H9 (cell line): ENCODE results near the gene PNKD. TPM values are rescaled to one million over a fixed set of nuclear protein-coding genes. Genes with fewer than 3 reads are reported as not detected.

Source experiments
- DNase-seq: peaks from one replicate; pipeline ENCODE4 v3.0.0-alpha.2; 2017
- H2AFZ ChIP-seq: one replicate; pipeline ENCODE4 v1.6.1; 2013; ENCODE audit warnings: mild to moderate bottlenecking, low read length, control low read depth, moderate library complexity
- H2AK5ac ChIP-seq: 2 replicates; pipeline ENCODE4 v1.6.1; 2013; ENCODE audit warnings: low read length, control low read depth, mixed read lengths; ENCODE audit not compliant: insufficient read length
- H2BK120ac ChIP-seq: one replicate; pipeline ENCODE4 v1.6.1; 2013; ENCODE audit warnings: low read depth, mild to moderate bottlenecking, low read length, control low read depth, inconsistent platforms; ENCODE audit not compliant: poor library complexity, severe bottlenecking
- H2BK12ac ChIP-seq: 2 replicates; pipeline ENCODE4 v1.6.1; 2013; ENCODE audit warnings: low read length, control low read depth, mixed read lengths, low read depth; ENCODE audit not compliant: insufficient read length
- H2BK15ac ChIP-seq: 2 replicates; pipeline ENCODE4 v1.6.1; 2013; ENCODE audit warnings: low read depth, low read length, control low read depth
- H2BK20ac ChIP-seq: one replicate; pipeline ENCODE4 v1.6.1; 2013; ENCODE audit warnings: low read depth, mild to moderate bottlenecking, low read length, control low read depth, inconsistent platforms; ENCODE audit not compliant: poor library complexity, severe bottlenecking
- H2BK5ac ChIP-seq: 2 replicates; pipeline ENCODE4 v1.6.1; 2013; ENCODE audit warnings: low read length, control low read depth, mixed read lengths; ENCODE audit not compliant: insufficient read length
- H3K14ac ChIP-seq: 2 replicates; pipeline ENCODE4 v1.6.1; 2013; ENCODE audit warnings: low read length, control low read depth; ENCODE audit not compliant: insufficient read depth
- H3K18ac ChIP-seq: 2 replicates; pipeline ENCODE4 v1.6.1; 2013; ENCODE audit warnings: low read depth, mild to moderate bottlenecking, mixed read lengths, low read length, control low read depth; ENCODE audit not compliant: insufficient read length
- H3K23ac ChIP-seq: 2 replicates; pipeline ENCODE4 v1.6.1; 2013; ENCODE audit warnings: low read length, control low read depth, mixed read lengths, low read depth; ENCODE audit not compliant: insufficient read length
- H3K23me2 ChIP-seq: 2 replicates; pipeline ENCODE4 v1.6.1; 2013; ENCODE audit warnings: low read depth, mild to moderate bottlenecking, mixed read lengths, low read length, control low read depth; ENCODE audit not compliant: insufficient read length, poor library complexity, severe bottlenecking
- H3K27ac ChIP-seq: 2 replicates; pipeline ENCODE4 v1.5.1; 2013; ENCODE audit warnings: low read length, control low read depth, mixed read lengths, low read depth; ENCODE audit not compliant: insufficient read length
- H3K27me3 ChIP-seq: 2 replicates; pipeline ENCODE4 v1.6.1; 2013; ENCODE audit warnings: low read length, control low read depth, inconsistent platforms; ENCODE audit not compliant: insufficient read depth
- H3K4ac ChIP-seq: 2 replicates; pipeline ENCODE4 v1.6.1; 2013; ENCODE audit warnings: low read depth, mild to moderate bottlenecking, control low read depth, inconsistent platforms, low read length, moderate library complexity
- H3K4me1 ChIP-seq: 2 replicates; pipeline ENCODE4 v1.6.1; 2013; ENCODE audit warnings: low read length, control low read depth, inconsistent platforms; ENCODE audit not compliant: insufficient read depth
- H3K4me2 ChIP-seq: 2 replicates; pipeline ENCODE4 v1.6.1; 2013; ENCODE audit warnings: low read length, control low read depth, mixed read lengths; ENCODE audit not compliant: insufficient read length, insufficient read depth
- H3K56ac ChIP-seq: 2 replicates; pipeline ENCODE4 v1.6.1; 2013; ENCODE audit warnings: low read depth, mild to moderate bottlenecking, mixed read lengths, low read length, control low read depth; ENCODE audit not compliant: insufficient read length
- H3K79me1 ChIP-seq: 2 replicates; pipeline ENCODE4 v1.6.1; 2013; ENCODE audit warnings: low read depth, mild to moderate bottlenecking, moderate library complexity, low read length, control low read depth, inconsistent platforms; ENCODE audit not compliant: insufficient read depth, poor library complexity, severe bottlenecking
- H3K79me2 ChIP-seq: 2 replicates; pipeline ENCODE4 v1.6.1; 2013; ENCODE audit warnings: low read length, control low read depth, inconsistent platforms; ENCODE audit not compliant: insufficient read depth
- H3K9ac ChIP-seq: 2 replicates; pipeline ENCODE4 v1.6.1; 2013; ENCODE audit warnings: low read length, control low read depth, mixed read lengths; ENCODE audit not compliant: insufficient read length; ENCODE audit errors: extremely low read depth
- H3K9me3 ChIP-seq: one replicate; pipeline ENCODE4 v1.6.1; 2013; ENCODE audit warnings: low read depth, low read length, inconsistent platforms; ENCODE audit not compliant: control insufficient read depth
- H3T11ph ChIP-seq: one replicate; pipeline ENCODE4 v1.6.1; 2013; ENCODE audit warnings: mild to moderate bottlenecking, low read length, control low read depth, inconsistent platforms
- H4K20me1 ChIP-seq: one replicate; pipeline ENCODE4 v1.6.1; 2013; ENCODE audit not compliant: control insufficient read depth, insufficient read length, insufficient read depth
- H4K5ac ChIP-seq: 2 replicates; pipeline ENCODE4 v1.6.1; 2013; ENCODE audit warnings: low read depth, mild to moderate bottlenecking, mixed read lengths, low read length, control low read depth; ENCODE audit not compliant: insufficient read length
- H4K8ac ChIP-seq: replicated peaks from 2 replicates; pipeline ENCODE4 v1.6.1; 2013; ENCODE audit warnings: low read length, control low read depth, mixed read lengths, low read depth; ENCODE audit not compliant: insufficient read length
- H4K91ac ChIP-seq: 2 replicates; pipeline ENCODE4 v1.6.1; 2013; ENCODE audit warnings: low read depth, mild to moderate bottlenecking, moderate library complexity, mixed read lengths, low read length, control low read depth; ENCODE audit not compliant: insufficient read length
- H3K27ac Mint-ChIP-seq, 3 experiments: 2 replicates in 2 of 3; 3 replicates in 1 of 3; pipeline ENCODE4 v1.8.0; 2020 to 2021; ENCODE audit warnings: mixed read lengths in 3 of 3, mild to moderate bottlenecking in 1 of 3, moderate library complexity in 1 of 3
- H3K27me3 Mint-ChIP-seq: 2 replicates; pipeline ENCODE4 v1.8.0; 2021; ENCODE audit warnings: low read depth, mild to moderate bottlenecking, moderate library complexity, mixed read lengths
- H3K36me3 Mint-ChIP-seq, 3 experiments: 2 replicates in 2 of 3; 3 replicates in 1 of 3; pipeline ENCODE4 v1.8.0; 2020 to 2021; ENCODE audit warnings: low read depth in 3 of 3, mixed read lengths in 3 of 3; ENCODE audit not compliant: insufficient read depth in 1 of 3
- H3K4me1 Mint-ChIP-seq, 2 experiments: 2 replicates each; pipeline ENCODE4 v1.8.0; 2020; ENCODE audit warnings: mixed read lengths in 2 of 2
- H3K4me3 Mint-ChIP-seq, 2 experiments: 2 replicates in 1 of 2; 3 replicates in 1 of 2; pipeline ENCODE4 v1.8.0; 2020 to 2021; ENCODE audit warnings: mild to moderate bottlenecking in 2 of 2, mixed read lengths in 2 of 2, moderate library complexity in 1 of 2
- H3K9me3 Mint-ChIP-seq, 2 experiments: 2 replicates in 1 of 2; 3 replicates in 1 of 2; pipeline ENCODE4 v1.8.0; 2020; ENCODE audit warnings: mild to moderate bottlenecking in 2 of 2, mixed read lengths in 2 of 2, moderate library complexity in 1 of 2
- CTCF ChIP-seq: fragments of 200-600 bp; sonication (generic); conservative IDR thresholded peaks from 3 replicates; pipeline ENCODE4 v1.8.0; 2021; ENCODE audit warnings: antibody characterized with exemption, mild to moderate bottlenecking
- WGBS: extraction: QIAGEN DNeasy Blood & Tissue Kit; methylation state at CpG from one replicate; pipeline ENCODE4 v1.1.7; 2013; ENCODE audit warnings: missing lambda C conversion rate, low lambda C conversion rate, mixed read lengths; ENCODE audit not compliant: insufficient read length; ENCODE audit errors: extremely low coverage; 5-methylcytosine and 5-hydroxymethylcytosine counted together
- total RNA-seq: library from RNA; stranded (reverse); gene quantifications from 2 replicates; pipeline ENCODE4 v1.2.1, GENCODE V29; 2021

PNKD gene
- total RNA-seq, 1 experiment from 2014 or later = 31.6 TPM

- Histone ChIP-seq H2AK5ac (no peak overlapping the region), H2AFZ (no peak overlapping the region), H3K14ac (no peak overlapping the region; the same call in 1 of the 2 replicates), H3K27ac (no peak overlapping the region), H2BK5ac (no peak overlapping the region), H4K8ac (no peak overlapping the region), H3K9ac (no peak overlapping the region), H3K4ac (no peak overlapping the region), H3K79me1 (no peaks in the 10 kb centered on the region), H3K56ac (no peak overlapping the region), H4K5ac (no peak overlapping the region), H3K23me2 (no peaks in the 10 kb centered on the region), H3K79me2 (no peaks in the 10 kb centered on the region), H2BK20ac (no peak overlapping the region), H3K9me3 (no peaks in the 10 kb centered on the region), H3K23ac (no peak overlapping the region), H3K27me3 (no peaks in the 10 kb centered on the region), H3K4me1 (peaks cover 4% of the 10 kb centered on the region; the same call in 1 of the 2 replicates), H3K4me2 (no peak overlapping the region), H4K20me1 (no peaks in the 10 kb centered on the region), H3T11ph (no peak overlapping the region), H2BK12ac (no peak overlapping the region), H4K91ac (no peak overlapping the region), H2BK15ac (no peak overlapping the region), H3K18ac (no peak overlapping the region), H2BK120ac (no peak overlapping the region)
- Mint-ChIP-seq H3K9me3 (no peaks in the 10 kb centered on the region), H3K4me1 (peaks cover 19 to 30% of the 10 kb centered on the region in 2 experiments), H3K36me3 (peaks cover 17 to 37% (median 33%) of the 10 kb centered on the region in 3 experiments), H3K27me3 (no peaks in the 10 kb centered on the region), H3K27ac (peak overlapping the region in 1 of 3 experiments; percentile 91; a peak in 1 of 7 replicates), H3K4me3 (no peak overlapping the region)
- no peak for DNase-seq
- no peak for TF ChIP-seq CTCF
- no CpG with 5 or more reads among the region's 39 CpGs for whole genome bisulfite sequencing
Observed at GRCh38 chr2:218262631-218263586, 7.4 kb upstream of the PNKD start.
